K562 (cell line): Measurements from ENCODE around the gene ZNF667. TPM values are rescaled to one million over a fixed set of nuclear protein-coding genes. Genes with fewer than 3 reads are reported as not detected.

ENCODE experiments used
- ATF1 ChIP-seq, 2 experiments: fragments of 450-650 bp in 1 of 2; IDR thresholded peaks; 2 replicates each; pipeline ENCODE4 v1.6.1; 2016; ENCODE audit warnings: missing compliant biosample characterization in 1 of 2, missing genetic modification characterization in 1 of 2
- CBFB ChIP-seq: sonication (generic); formaldehyde crosslinking; IDR thresholded peaks from 2 replicates; pipeline ENCODE4 v1.4.0; 2020; ENCODE audit warnings: mild to moderate bottlenecking, missing genetic modification reagents
- CCAR2 ChIP-seq: fragments of 200-400 bp; formaldehyde crosslinking; IDR thresholded peaks from 2 replicates; pipeline ENCODE4 v1.6.1; 2017; ENCODE audit warnings: mild to moderate bottlenecking, low read depth, low read length
- CHAMP1 ChIP-seq: fragments of 450-650 bp; IDR thresholded peaks from 2 replicates; pipeline ENCODE4 v1.6.1; 2016; ENCODE audit warnings: mild to moderate bottlenecking
- CREB3 ChIP-seq: fragments of 450-650 bp; conservative IDR thresholded peaks from 2 replicates; pipeline ENCODE4 v1.6.1; 2016; ENCODE audit warnings: missing genetic modification characterization, low read depth, mild to moderate bottlenecking, missing compliant biosample characterization, moderate library complexity
- DPF2 ChIP-seq: fragments of 450-650 bp; IDR thresholded peaks from 2 replicates; pipeline ENCODE4 v1.6.1; 2016
- HDAC2 ChIP-seq: fragments of 450-650 bp; IDR thresholded peaks from 2 replicates; pipeline ENCODE4 v1.6.1; 2016; ENCODE audit warnings: mild to moderate bottlenecking
- KDM5B ChIP-seq: fragments of 200-600 bp; sonication (generic); IDR thresholded peaks from 2 replicates; pipeline ENCODE4 v1.6.1; 2012; ENCODE audit warnings: low read depth, mild to moderate bottlenecking, moderate library complexity, low read length, control low read depth, inconsistent platforms; ENCODE audit not compliant: insufficient replicate concordance
- RB1 ChIP-seq: fragments of 450-650 bp; IDR thresholded peaks from 2 replicates; pipeline ENCODE4 v1.6.1; 2017; ENCODE audit warnings: low read depth, mild to moderate bottlenecking
- RBBP5 ChIP-seq: fragments of 200-600 bp; sonication (generic); IDR thresholded peaks from 2 replicates; pipeline ENCODE4 v1.6.1; 2012; ENCODE audit warnings: borderline replicate concordance, mild to moderate bottlenecking, low read length, control low read depth, inconsistent platforms; ENCODE audit not compliant: insufficient read depth, poor library complexity, severe bottlenecking
- SETDB1 ChIP-seq: IDR thresholded peaks from one replicate; pipeline ENCODE4 v1.6.1; 2012; ENCODE audit warnings: low read length, control low read depth, inconsistent platforms
- SLC30A9 ChIP-seq: fragments of 250-450 bp; sonication (Bioruptor Pico); IDR thresholded peaks from 2 replicates; pipeline ENCODE4 v1.8.0; 2022; ENCODE audit warnings: mild to moderate bottlenecking, moderate library complexity
- SMAD3 ChIP-seq: fragments of 450-650 bp; formaldehyde crosslinking; conservative IDR thresholded peaks from 2 replicates; pipeline ENCODE4 v1.4.0; 2020; ENCODE audit warnings: mild to moderate bottlenecking
- U2AF2 ChIP-seq: fragments of 200-400 bp; formaldehyde crosslinking; optimal IDR thresholded peaks from 2 replicates; pipeline ENCODE3; 2017; ENCODE audit warnings: low read depth, mild to moderate bottlenecking, low read length
- ZKSCAN3 ChIP-seq: fragments of 250-450 bp; sonication (Bioruptor Pico); IDR thresholded peaks from 2 replicates; pipeline ENCODE4 v1.4.0; 2020
- ZNF12 ChIP-seq: sonication (generic); formaldehyde crosslinking; IDR thresholded peaks from 2 replicates; pipeline ENCODE4 v1.4.0; 2020; ENCODE audit warnings: mild to moderate bottlenecking, missing genetic modification reagents
- ZNF197 ChIP-seq: fragments of 200-800 bp; sonication (Bioruptor generic); IDR thresholded peaks from 2 replicates; pipeline ENCODE4 v1.6.1; 2016; ENCODE audit warnings: low read depth, missing genetic modification characterization, missing compliant biosample characterization
- ZNF644 ChIP-seq: fragments of 200-800 bp; sonication (Bioruptor generic); IDR thresholded peaks from 2 replicates; pipeline ENCODE4 v1.6.1; 2016; ENCODE audit warnings: low read depth, missing genetic modification characterization, missing compliant biosample characterization
- ZNF766 ChIP-seq: fragments of 200-800 bp; sonication (Bioruptor generic); conservative IDR thresholded peaks from 2 replicates; pipeline ENCODE4 v1.6.1; 2016; ENCODE audit warnings: missing genetic modification characterization, missing compliant biosample characterization
- ZSCAN29 ChIP-seq: fragments of 450-650 bp; IDR thresholded peaks from 2 replicates; pipeline ENCODE4 v1.6.1; 2017
- polyA plus RNA-seq, 8 experiments: library from polyadenylated mRNA; depleted of rRNA in 4 of 8; stranded (reverse) in 5 of 8; unstranded in 3 of 8; fragments of >200 nt; fragmentation: Nextera tagmentation in 2 of 8; fragmentation: Illumina TruSeq in 1 of 8; extraction: Ambion mirVana in 2 of 8; extraction: Trizol in 1 of 8; gene quantifications; 2 replicates each; pipeline versions ENCODE4 v1.2.1 to v1.2.3, GENCODE V29; 2011 to 2014; ENCODE audit warnings: inconsistent platforms in 1 of 8, missing spikeins in 1 of 8
- total RNA-seq, 7 experiments: library from RNA; depleted of rRNA in 6 of 7; stranded (reverse); fragments of >200 nt in 6 of 7; fragmentation: Illumina TruSeq in 2 of 7; extraction: Trizol in 2 of 7; gene quantifications; 2 replicates each; pipeline versions ENCODE4 v1.2.1 to v1.2.3, GENCODE V29; 2011 to 2021; ENCODE audit warnings: low replicate concordance in 1 of 7
- TF ChIP-seq, protein P1 (sequence below): fragments of 450-650 bp; IDR thresholded peaks from 2 replicates; pipeline ENCODE4 v1.6.1; 2016; ENCODE audit warnings: antibody characterized with exemption
- TF ChIP-seq, protein P2 (sequence below), 2 experiments: IDR thresholded peaks; 2 replicates each; pipeline ENCODE4 v1.6.1; 2011; ENCODE audit warnings: borderline replicate concordance in 1 of 2, control low read depth in 1 of 2, low read depth in 1 of 2, low read length in 1 of 2, mild to moderate bottlenecking in 1 of 2, mixed read lengths in 1 of 2, moderate library complexity in 1 of 2; ENCODE audit not compliant: insufficient read depth in 1 of 2, insufficient read length in 1 of 2, poor library complexity in 1 of 2, severe bottlenecking in 1 of 2; ENCODE audit errors: extremely low read depth in 1 of 2

The ZNF667 gene
- total and polyA plus RNA-seq, 9 of the 15 experiments (the other 6 are each of a cell fraction or from before 2014, with no cell fraction given) = not detected

DNA sequence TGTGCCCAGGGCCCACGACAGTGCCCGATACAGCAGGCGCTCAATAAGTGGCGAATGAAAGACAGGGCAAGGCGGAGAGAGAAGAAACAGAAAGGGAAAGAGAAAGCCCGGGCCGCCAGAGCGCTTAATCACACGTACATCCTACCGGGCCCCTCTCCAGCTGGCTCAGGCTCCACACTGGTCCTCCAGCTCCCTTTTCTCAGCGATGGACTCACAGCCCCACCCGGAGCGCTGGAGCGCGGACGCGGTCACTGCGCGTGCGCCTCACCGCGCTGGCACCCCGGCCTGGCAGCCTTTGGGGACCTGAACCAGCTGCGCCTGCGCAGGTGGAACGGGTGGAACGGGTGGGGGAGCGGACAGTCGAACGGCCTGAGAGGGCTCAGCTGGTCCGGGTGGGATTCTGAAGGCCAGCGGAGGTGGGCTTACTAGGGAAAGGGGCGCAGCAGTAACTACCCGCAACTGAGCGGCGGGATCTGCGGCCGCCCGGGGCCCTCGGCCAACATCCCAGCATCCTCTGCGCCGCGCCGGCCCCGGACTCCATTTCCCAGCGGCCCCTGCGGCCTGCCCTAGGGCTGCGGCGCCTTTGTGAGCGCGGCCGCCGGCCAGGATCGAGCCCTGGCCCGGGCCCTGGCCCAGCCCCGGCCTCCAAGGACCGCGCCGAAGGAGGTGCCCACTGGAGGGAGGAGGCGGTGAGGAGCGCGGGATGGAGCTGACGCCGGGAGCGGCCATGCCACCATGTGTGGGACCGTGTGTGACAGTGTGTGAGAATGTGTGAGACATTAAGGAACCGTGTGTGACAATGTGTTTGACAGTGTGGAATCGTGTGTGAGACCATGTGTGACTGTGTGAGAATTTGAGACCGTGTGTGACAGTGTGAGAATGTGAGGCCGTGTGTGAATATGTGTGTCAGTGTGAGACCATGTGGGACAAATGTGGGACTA, 73.1 kb downstream of the ZNF667 start, which contains the start of gene ZNF583 (continued):
- TF ChIP-seq CBFB (no peak), CHAMP1 (no peak), ZSCAN29 (no peak), RB1 (peak; percentile 64), ZNF197 (CRISPR knock-in tag) (no peak), DPF2 (no peak), U2AF2 (no peak), HDAC2 (0 out of 2 replicates have a peak, but pooled peaks have one; percentile 37), ZNF644 (tag) (peak; percentile 33; the same call in 1 of the 2 replicates), ATF1 (CRISPR knock-in tag; IDR thresholded peaks at IDR 0.05) (no peak), ATF1 (tag; IDR thresholded peaks at IDR 0.05) (peak; percentile 70), SLC30A9 (CRISPR knock-in tag) (no peak), RBBP5 (peak; percentile 59), ZKSCAN3 (no peak), SETDB1 (no peak), CREB3 (tag) (no peak), ZNF12 (0 out of 2 replicates have a peak, but pooled peaks have one; percentile 54), ZNF766 (CRISPR knock-in tag) (peak; percentile 33; the same call in 1 of the 2 replicates), CCAR2 (no peak), KDM5B (peak; percentile 68), SMAD3 (CRISPR knock-in tag) (no peak)
- TF ChIP-seq, protein P1, sequence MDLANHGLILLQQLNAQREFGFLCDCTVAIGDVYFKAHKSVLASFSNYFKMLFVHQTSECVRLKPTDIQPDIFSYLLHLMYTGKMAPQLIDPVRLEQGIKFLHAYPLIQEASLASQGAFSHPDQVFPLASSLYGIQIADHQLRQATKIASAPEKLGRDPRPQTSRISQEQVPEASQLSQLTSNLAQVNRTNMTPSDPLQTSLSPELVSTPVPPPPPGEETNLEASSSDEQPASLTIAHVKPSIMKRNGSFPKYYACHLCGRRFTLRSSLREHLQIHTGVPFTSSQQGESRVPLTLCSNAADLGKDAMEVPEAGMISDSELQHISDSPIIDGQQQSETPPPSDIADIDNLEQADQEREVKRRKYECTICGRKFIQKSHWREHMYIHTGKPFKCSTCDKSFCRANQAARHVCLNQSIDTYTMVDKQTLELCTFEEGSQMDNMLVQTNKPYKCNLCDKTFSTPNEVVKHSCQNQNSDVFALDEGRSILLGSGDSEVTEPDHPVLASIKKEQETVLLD = peak; percentile 98
- TF ChIP-seq, protein P2, sequence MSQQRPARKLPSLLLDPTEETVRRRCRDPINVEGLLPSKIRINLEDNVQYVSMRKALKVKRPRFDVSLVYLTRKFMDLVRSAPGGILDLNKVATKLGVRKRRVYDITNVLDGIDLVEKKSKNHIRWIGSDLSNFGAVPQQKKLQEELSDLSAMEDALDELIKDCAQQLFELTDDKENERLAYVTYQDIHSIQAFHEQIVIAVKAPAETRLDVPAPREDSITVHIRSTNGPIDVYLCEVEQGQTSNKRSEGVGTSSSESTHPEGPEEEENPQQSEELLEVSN (IDR thresholded peaks at IDR 0.05; ENCODE audit: borderline replicate concordance in 1 of 2, extremely low read depth in 1 of 2, insufficient read depth in 1 of 2, insufficient read length in 1 of 2, low read depth in 1 of 2, low read length in 1 of 2, poor library complexity in 1 of 2, severe bottlenecking in 1 of 2) = peak; percentile 28 to 57
